Body of pancreas (tissue), 4 donors: ENCODE results near the gene MYO1A. TPM values are rescaled to one million over a fixed set of nuclear protein-coding genes. Genes with fewer than 3 reads are reported as not detected.

ENCODE experiments used
- ATAC-seq: fragments of 150-250 bp; one replicate; pipeline ENCODE4 v1.9.1; 2016
- DNase-seq, 4 donors: peaks; one replicate each; pipeline ENCODE4 v3.0.0-alpha.2; 2019
- H3K27ac ChIP-seq, 4 donors: fragments of 200-600 bp; sonication (generic); 1 replicate in 3 of 4; 2 replicates in 1 of 4; pipeline versions ENCODE4 v1.5.1 to v1.6.1; 2016 to 2019; ENCODE audit warnings: mild to moderate bottlenecking in 1 of 4, mixed read lengths in 1 of 4, moderate library complexity in 1 of 4
- H3K27me3 ChIP-seq, 2 donors: fragments of 200-600 bp; sonication (generic); one replicate each; pipeline ENCODE4 v1.6.0; 2016; ENCODE audit warnings: mild to moderate bottlenecking in 1 of 2
- H3K36me3 ChIP-seq, 2 donors: fragments of 200-600 bp; sonication (generic); replicated peaks in 1 of 2; 2 replicates each; pipeline ENCODE4 v1.5.1; 2016; ENCODE audit warnings: low read depth in 2 of 2; ENCODE audit not compliant: insufficient read depth in 1 of 2
- H3K4me1 ChIP-seq: fragments of 200-600 bp; sonication (generic); one replicate; pipeline ENCODE4 v1.6.0; 2016
- H3K4me3 ChIP-seq, 2 donors: fragments of 200-600 bp; sonication (generic); 1 replicate in 1 of 2; 2 replicates in 1 of 2; pipeline ENCODE4 v1.5.1; 2016 to 2019
- H3K9me3 ChIP-seq, 3 donors: fragments of 200-600 bp; sonication (generic); 1 replicate in 2 of 3; 2 replicates in 1 of 3; pipeline ENCODE4 v1.5.1; 2016
- CTCF ChIP-seq, 7 experiments: fragments of 450-650 bp in 4 of 7; fragments of 200-600 bp in 3 of 7; sonication (generic) in 3 of 7; IDR thresholded peaks; one replicate each; pipeline ENCODE4 v1.5.1; 2016 to 2019; ENCODE audit warnings: antibody characterized with exemption in 7 of 7
- POLR2A ChIP-seq, 3 donors: fragments of 450-650 bp; IDR thresholded peaks; one replicate each; pipeline ENCODE4 v1.6.1; 2016; ENCODE audit warnings: antibody characterized with exemption in 3 of 3, mild to moderate bottlenecking in 2 of 3
- WGBS, 2 donors: methylation state at CpG; one replicate each; pipeline ENCODE4 v1.1.5; 2017; 5-methylcytosine and 5-hydroxymethylcytosine counted together
- intact Hi-C: fragments of 100-400 bp; cut with DNase I; formaldehyde crosslinking; loops from one replicate; pipeline ENCODE4 v1.15.1; 2023
- total RNA-seq, 2 donors: library from RNA; depleted of rRNA; stranded (reverse); fragments of >200 nt; gene quantifications; one replicate each; pipeline ENCODE4 v1.1.0, GENCODE V29; 2016

Gene MYO1A
- total RNA-seq, 2 donors from 2014 or later: 1.8 TPM; not detected in 1

- intact Hi-C loops: no loop called here
- no peaks in the 10 kb centered on the region for H3K9me3 ChIP-seq
Observed at GRCh38 chr12:57093415-57094207, 43.7 kb upstream of the MYO1A start.

GRCh38 chr12:57092876-57093414, 43.0 kb upstream of the MYO1A start:
- ATAC-seq (no peak), DNase-seq (no peak)
- H3K27me3 ChIP-seq: no peaks in the 10 kb centered on the region
- H3K4me3 ChIP-seq: no peak overlapping the region
- TF ChIP-seq CTCF (IDR thresholded peaks at IDR 0.05) (no peak), POLR2A (IDR thresholded peaks at IDR 0.05) (no peak)
- WGBS, 2 donors: 86 to 100% methylated on average over 4 of the region's 4 CpGs
- H3K9me3 ChIP-seq: no peaks in the 10 kb centered on the region
- H3K27ac ChIP-seq: peak overlapping the region in 1 of 4 donors; percentile 29
- intact Hi-C loops: no loop called here
- peaks cover 0 to 9% of the 10 kb centered on the region in 2 donors for H3K36me3 ChIP-seq
- peaks cover 31% of the 10 kb centered on the region for H3K4me1 ChIP-seq

More at GRCh38 chr12:57093415-57094207, 43.7 kb upstream of the MYO1A start:
- DNase-seq: peak; percentile 49 to 67 (median 60)
- no peak overlapping the region for H3K4me3 ChIP-seq
- no peaks in the 10 kb centered on the region for H3K27me3 ChIP-seq
- peak; percentile 34 for ATAC-seq
- 30 to 42% methylated on average over 10 to 19 of the region's 24 CpGs for WGBS, 2 donors
- H3K4me1 ChIP-seq: peaks cover 26% of the 10 kb centered on the region
- H3K36me3 ChIP-seq: peaks cover 0 to 10% of the 10 kb centered on the region in 2 donors
- H3K27ac ChIP-seq: peak overlapping the region in 1 of 4 donors; percentile 29
- peak in 6 of 7 experiments; percentile 40 to 65 (median 48) for TF ChIP-seq CTCF (IDR thresholded peaks at IDR 0.05)
- no peak for TF ChIP-seq POLR2A (IDR thresholded peaks at IDR 0.05)

GRCh38 chr12:57092529-57092862, 42.6 kb upstream of the MYO1A start:
- peaks cover 33% of the 10 kb centered on the region for H3K4me1 ChIP-seq
- WGBS, 2 donors: 79 to 83% methylated on average over 5 of the region's 5 CpGs
- H3K27ac ChIP-seq: no peak overlapping the region
- H3K4me3 ChIP-seq: no peak overlapping the region
- no peaks in the 10 kb centered on the region for H3K27me3 ChIP-seq
- H3K36me3 ChIP-seq: peaks cover 0 to 9% of the 10 kb centered on the region in 2 donors
- ATAC-seq (no peak), DNase-seq (no peak)
- TF ChIP-seq POLR2A (IDR thresholded peaks at IDR 0.05) (no peak), CTCF (IDR thresholded peaks at IDR 0.05) (no peak)
- no peaks in the 10 kb centered on the region for H3K9me3 ChIP-seq
- intact Hi-C loops: no loop called here

GRCh38 chr12:57091638-57092528, 42.0 kb upstream of the MYO1A start:
- WGBS, 2 donors: 79 to 86% methylated on average over 18 to 25 of the region's 25 CpGs
- no peak for ATAC-seq
- Histone ChIP-seq H3K9me3 (no peaks in the 10 kb centered on the region), H3K27me3 (no peaks in the 10 kb centered on the region), H3K27ac (no peak overlapping the region), H3K36me3 (peaks cover 0 to 9% of the 10 kb centered on the region in 2 donors), H3K4me3 (no peak overlapping the region), H3K4me1 (peaks cover 30% of the 10 kb centered on the region)
- intact Hi-C loops: no loop called here
- no peak for TF ChIP-seq POLR2A (IDR thresholded peaks at IDR 0.05)
- TF ChIP-seq CTCF (IDR thresholded peaks at IDR 0.05): no peak
- DNase-seq: no peak
